K562 (cell line): ENCODE data around the gene WDR46. TPM values are rescaled to one million over a fixed set of nuclear protein-coding genes. Genes with fewer than 3 reads are reported as not detected.

Experiments
- ATF3 ChIP-seq, 2 experiments: fragments of 450-650 bp in 1 of 2; sonication (generic) in 1 of 2; formaldehyde crosslinking in 1 of 2; IDR thresholded peaks in 1 of 2; conservative IDR thresholded peaks in 1 of 2; 2 replicates each; pipeline versions ENCODE4 v1.6.1 to v1.8.1; 2016 to 2023; ENCODE audit warnings: mild to moderate bottlenecking in 2 of 2, moderate library complexity in 2 of 2, inconsistent platforms in 1 of 2, missing genetic modification reagents in 1 of 2
- CCNT2 ChIP-seq: IDR thresholded peaks from 2 replicates; pipeline ENCODE4 v1.6.1; 2011; ENCODE audit warnings: borderline replicate concordance, low read depth, mild to moderate bottlenecking, moderate library complexity, mixed read lengths, low read length; ENCODE audit not compliant: insufficient read length; ENCODE audit errors: extremely low read depth
- CHCHD3 ChIP-seq: fragments of 250-450 bp; sonication (Bioruptor Pico); IDR thresholded peaks from 2 replicates; pipeline ENCODE4 v2.1.2; 2022; ENCODE audit warnings: mild to moderate bottlenecking
- GMEB1 ChIP-seq: fragments of 250-450 bp; sonication (Bioruptor Pico); IDR thresholded peaks from 2 replicates; pipeline ENCODE4 v1.4.0; 2020; ENCODE audit warnings: mild to moderate bottlenecking
- ID3 ChIP-seq, 2 experiments: fragments of 250-450 bp in 1 of 2; fragments of 450-650 bp in 1 of 2; sonication (Bioruptor Pico) in 1 of 2; IDR thresholded peaks; 2 replicates each; pipeline versions ENCODE4 v1.6.1 to v1.8.0; 2016 to 2021; ENCODE audit warnings: mild to moderate bottlenecking in 2 of 2, moderate library complexity in 2 of 2, missing compliant biosample characterization in 1 of 2, missing genetic modification characterization in 1 of 2
- KAT2B ChIP-seq: IDR thresholded peaks from one replicate; pipeline ENCODE4 v1.6.1; 2012; ENCODE audit warnings: low read depth, mild to moderate bottlenecking, control low read depth, inconsistent platforms, low read length, moderate library complexity
- KAT8 ChIP-seq: fragments of 450-650 bp; IDR thresholded peaks from 2 replicates; pipeline ENCODE4 v1.6.1; 2016; ENCODE audit warnings: low read depth, mild to moderate bottlenecking
- NBN ChIP-seq: fragments of 450-650 bp; IDR thresholded peaks from 2 replicates; pipeline ENCODE4 v1.6.1; 2016; ENCODE audit warnings: low read depth, mild to moderate bottlenecking
- NR4A1 ChIP-seq, 2 experiments: fragments of 250-450 bp in 1 of 2; fragments of 450-650 bp in 1 of 2; sonication (Bioruptor Pico) in 1 of 2; IDR thresholded peaks; 2 replicates each; pipeline versions ENCODE4 v1.4.0 to v1.6.1; 2016 to 2020; ENCODE audit warnings: mild to moderate bottlenecking in 2 of 2, missing compliant biosample characterization in 1 of 2, missing genetic modification characterization in 1 of 2, moderate library complexity in 1 of 2
- PHF21A ChIP-seq: fragments of 450-650 bp; IDR thresholded peaks from 2 replicates; pipeline ENCODE4 v1.6.1; 2017; ENCODE audit warnings: low read depth, borderline replicate concordance
- PML ChIP-seq: IDR thresholded peaks from 2 replicates; pipeline ENCODE4 v1.6.1; 2012; ENCODE audit warnings: low read length, inconsistent platforms
- SRSF7 ChIP-seq: fragments of 200-400 bp; formaldehyde crosslinking; optimal IDR thresholded peaks from 2 replicates; pipeline ENCODE3; 2017; ENCODE audit warnings: mild to moderate bottlenecking, low read depth, low read length
- TAF1 ChIP-seq: IDR thresholded peaks from 2 replicates; pipeline ENCODE4 v1.6.1; 2011; ENCODE audit warnings: mild to moderate bottlenecking, low read length, moderate library complexity; ENCODE audit not compliant: insufficient read depth, control insufficient read depth, severe bottlenecking; ENCODE audit errors: extremely low read depth
- U2AF1 ChIP-seq: fragments of 200-400 bp; formaldehyde crosslinking; optimal IDR thresholded peaks from 2 replicates; pipeline ENCODE3; 2017; ENCODE audit warnings: mild to moderate bottlenecking, low read depth, low read length, moderate library complexity
- ZBTB9 ChIP-seq: fragments of 450-650 bp; formaldehyde crosslinking; IDR thresholded peaks from 2 replicates; pipeline ENCODE4 v1.4.0; 2020; ENCODE audit warnings: mild to moderate bottlenecking, moderate library complexity
- polyA plus RNA-seq, 8 experiments: library from polyadenylated mRNA; depleted of rRNA in 4 of 8; stranded (reverse) in 5 of 8; unstranded in 3 of 8; fragments of >200 nt; fragmentation: Nextera tagmentation in 2 of 8; fragmentation: Illumina TruSeq in 1 of 8; extraction: Ambion mirVana in 2 of 8; extraction: Trizol in 1 of 8; gene quantifications; 2 replicates each; pipeline versions ENCODE4 v1.2.1 to v1.2.3, GENCODE V29; 2011 to 2014; ENCODE audit warnings: inconsistent platforms in 1 of 8, missing spikeins in 1 of 8
- total RNA-seq, 7 experiments: library from RNA; depleted of rRNA in 6 of 7; stranded (reverse); fragments of >200 nt in 6 of 7; fragmentation: Illumina TruSeq in 2 of 7; extraction: Trizol in 2 of 7; gene quantifications; 2 replicates each; pipeline versions ENCODE4 v1.2.1 to v1.2.3, GENCODE V29; 2011 to 2021; ENCODE audit warnings: low replicate concordance in 1 of 7

Gene WDR46
- total and polyA plus RNA-seq, 9 of the 15 experiments (the other 6 are each of a cell fraction or from before 2014, with no cell fraction given), result 8.9 to 146 (median 93.1) TPM

GRCh38 chr6:33299237-33299944, 10.4 kb upstream of the WDR46 start (continued):
- TF ChIP-seq ATF3 (IDR thresholded peaks at IDR 0.05) (no peak), ATF3 (CRISPR knock-in tag; conservative IDR thresholded peaks at IDR 0.05) (peak; percentile 81; the same call in 1 of the 2 replicates), CCNT2 (no peak), PML (peak; percentile 90; the same call in 1 of the 2 replicates), NBN (peak; percentile 93; the same call in 1 of the 2 replicates), NR4A1 (CRISPR knock-in tag; IDR thresholded peaks at IDR 0.05) (no peak), NR4A1 (tag; IDR thresholded peaks at IDR 0.05) (peak; percentile 58), SRSF7 (no peak), CHCHD3 (peak; percentile 79; the same call in 1 of the 2 replicates), KAT8 (no peak), ZBTB9 (CRISPR knock-in tag) (peak; percentile 75), TAF1 (peak; percentile 93), KAT2B (no peak), GMEB1 (CRISPR knock-in tag) (no peak), ID3 (CRISPR knock-in tag; IDR thresholded peaks at IDR 0.05) (no peak), ID3 (tag; IDR thresholded peaks at IDR 0.05) (peak; percentile 42; the same call in 1 of the 2 replicates), PHF21A (0 out of 2 replicates have a peak, but pooled peaks have one; percentile 1), U2AF1 (no peak)
